H1 (cell line): Measurements from ENCODE around the gene MMP25. TPM values are rescaled to one million over a fixed set of nuclear protein-coding genes. Genes with fewer than 3 reads are reported as not detected.

ENCODE experiments used
- CTCF ChIA-PET: fragments of 300-600 bp; sonication (Branson Sonifier 250); formaldehyde crosslinking; loops from one replicate; lab custom pipeline; 2021; ENCODE audit not compliant: partially characterized antibody; lab: Charles Lee
- POLR2A ChIA-PET: fragments of 300-600 bp; sonication (Branson Sonifier 250); formaldehyde crosslinking; loops from one replicate; lab custom pipeline; 2021; ENCODE audit warnings: inconsistent platforms; ENCODE audit not compliant: partially characterized antibody; lab: Charles Lee
- DNase-seq, 2 experiments: peaks; one replicate each; pipeline versions ENCODE4 v3.0.0 to v3.0.0-alpha.2; 2010 to 2022; ENCODE audit warnings: low spot score in 2 of 2, low read depth in 1 of 2, mixed read lengths in 1 of 2
- FAIRE-seq: peaks from 2 replicates; lab custom pipeline; 2011; peaks lifted over from hg19 to GRCh38; lab: Jason Lieb, UNC
- H2AFZ ChIP-seq: 2 replicates; pipeline ENCODE4 v1.8.1; 2012; ENCODE audit warnings: low read length, inconsistent platforms
- H2AK5ac ChIP-seq: 2 replicates; pipeline ENCODE4 v1.6.1; 2013; ENCODE audit warnings: low read depth, low read length
- H2BK120ac ChIP-seq: replicated peaks from 2 replicates; pipeline ENCODE3; 2013; ENCODE audit warnings: low read depth, low read length, inconsistent platforms
- H2BK12ac ChIP-seq: 2 replicates; pipeline ENCODE4 v1.6.1; 2013; ENCODE audit warnings: low read depth, low read length
- H2BK15ac ChIP-seq: 2 replicates; pipeline ENCODE4 v1.6.1; 2013; ENCODE audit warnings: low read length
- H2BK20ac ChIP-seq: 2 replicates; pipeline ENCODE4 v1.6.1; 2013; ENCODE audit warnings: low read length
- H2BK5ac ChIP-seq: 2 replicates; pipeline ENCODE4 v1.6.1; 2013; ENCODE audit warnings: low read depth, low read length
- H3K14ac ChIP-seq: 2 replicates; pipeline ENCODE4 v1.6.1; 2013; ENCODE audit warnings: inconsistent platforms; ENCODE audit not compliant: insufficient read length
- H3K18ac ChIP-seq: 2 replicates; pipeline ENCODE4 v1.6.1; 2013; ENCODE audit warnings: low read length; ENCODE audit errors: extremely low read depth
- H3K23ac ChIP-seq: 2 replicates; pipeline ENCODE4 v1.6.1; 2013; ENCODE audit warnings: inconsistent platforms; ENCODE audit not compliant: insufficient read length
- H3K23me2 ChIP-seq: 2 replicates; pipeline ENCODE4 v1.6.1; 2013; ENCODE audit warnings: low read depth, low read length
- H3K27ac ChIP-seq: 2 replicates; pipeline ENCODE4 v1.6.1; 2011; ENCODE audit warnings: low read depth, low read length, inconsistent platforms
- H3K27me3 ChIP-seq, 4 experiments: replicated peaks in 1 of 4; 1 replicate in 1 of 4; 2 replicates in 3 of 4; pipeline versions ENCODE4 v1.6.1 to v1.8.1; 2011 to 2013; ENCODE audit warnings: low read length in 3 of 4, mild to moderate bottlenecking in 3 of 4, inconsistent platforms in 2 of 4, mixed read lengths in 2 of 4, moderate library complexity in 1 of 4; ENCODE audit not compliant: control insufficient read depth in 3 of 4, insufficient read depth in 3 of 4; ENCODE audit errors: extremely low read depth in 1 of 4
- H3K36me3 ChIP-seq, 4 experiments: 2 replicates each; pipeline versions ENCODE4 v1.6.1 to v1.8.1; 2011 to 2013; ENCODE audit warnings: mild to moderate bottlenecking in 4 of 4, low read length in 3 of 4, moderate library complexity in 2 of 4, control low read depth in 1 of 4, inconsistent platforms in 1 of 4; ENCODE audit not compliant: insufficient read depth in 4 of 4, control insufficient read depth in 2 of 4
- H3K4ac ChIP-seq: replicated peaks from 2 replicates; pipeline ENCODE3; 2013; ENCODE audit warnings: low read length, low read depth, mixed read lengths, inconsistent platforms; ENCODE audit not compliant: insufficient read length
- H3K4me1 ChIP-seq, 4 experiments: replicated peaks in 1 of 4; 1 replicate in 1 of 4; 2 replicates in 3 of 4; pipeline versions ENCODE4 v1.6.1 to v1.8.1; 2011 to 2013; ENCODE audit warnings: low read length in 3 of 4, inconsistent platforms in 2 of 4, mixed read lengths in 1 of 4; ENCODE audit not compliant: insufficient read depth in 4 of 4, control insufficient read depth in 3 of 4
- H3K4me2 ChIP-seq, 2 experiments: 2 replicates each; pipeline versions ENCODE4 v1.6.1 to v1.8.1; 2011 to 2013; ENCODE audit warnings: low read depth in 2 of 2, low read length in 2 of 2, control low read depth in 1 of 2, inconsistent platforms in 1 of 2, mild to moderate bottlenecking in 1 of 2; ENCODE audit not compliant: insufficient read depth in 1 of 2
- H3K4me3 ChIP-seq, 4 experiments: fragments of 200-600, 300-600 bp in 1 of 4; sonication (generic), shearing (Covaris generic), sonication (Bioruptor Twin) in 1 of 4; 2 replicates each; pipeline versions ENCODE4 v1.5.1 to v1.8.1; 2011 to 2016; ENCODE audit warnings: low read length in 4 of 4, low read depth in 3 of 4, control low read depth in 2 of 4, inconsistent platforms in 2 of 4, mild to moderate bottlenecking in 2 of 4, mixed read lengths in 1 of 4, moderate library complexity in 1 of 4; ENCODE audit not compliant: insufficient read depth in 2 of 4; ENCODE audit errors: extremely low read depth in 1 of 4
- H3K56ac ChIP-seq: replicated peaks from 2 replicates; pipeline ENCODE3; 2013; ENCODE audit warnings: low read depth, mild to moderate bottlenecking, mixed read lengths, low read length, inconsistent platforms; ENCODE audit not compliant: insufficient read length
- H3K79me1 ChIP-seq: 2 replicates; pipeline ENCODE4 v1.6.1; 2013; ENCODE audit warnings: low read depth, low read length, control low read depth
- H3K79me2 ChIP-seq, 2 experiments: 2 replicates each; pipeline versions ENCODE4 v1.6.1 to v1.8.1; 2012 to 2013; ENCODE audit warnings: low read length in 2 of 2, mild to moderate bottlenecking in 2 of 2, inconsistent platforms in 1 of 2; ENCODE audit not compliant: insufficient read depth in 2 of 2, control insufficient read depth in 1 of 2
- H3K9ac ChIP-seq, 4 experiments: replicated peaks in 1 of 4; 1 replicate in 1 of 4; 2 replicates in 3 of 4; pipeline versions ENCODE4 v1.6.1 to v1.8.1; 2011 to 2013; ENCODE audit warnings: low read depth in 3 of 4, low read length in 3 of 4, control low read depth in 2 of 4, mild to moderate bottlenecking in 2 of 4, moderate library complexity in 2 of 4, inconsistent platforms in 1 of 4; ENCODE audit errors: extremely low read depth in 1 of 4
- H3K9me3 ChIP-seq, 2 experiments: 2 replicates each; pipeline versions ENCODE4 v1.6.1 to v1.8.1; 2012 to 2013; ENCODE audit warnings: mild to moderate bottlenecking in 2 of 2, moderate library complexity in 2 of 2, control low read depth in 1 of 2, inconsistent platforms in 1 of 2, low read depth in 1 of 2, low read length in 1 of 2, mixed read lengths in 1 of 2; ENCODE audit not compliant: insufficient read depth in 2 of 2
- H4K20me1 ChIP-seq, 2 experiments: replicated peaks in 1 of 2; 2 replicates each; pipeline versions ENCODE3 to v1.8.1; 2011 to 2013; ENCODE audit warnings: inconsistent platforms in 2 of 2, low read length in 2 of 2, mild to moderate bottlenecking in 1 of 2; ENCODE audit not compliant: insufficient read depth in 2 of 2, control insufficient read depth in 1 of 2
- H4K5ac ChIP-seq: 2 replicates; pipeline ENCODE4 v1.6.1; 2013; ENCODE audit warnings: low read length, low read depth, mixed read lengths, inconsistent platforms; ENCODE audit not compliant: insufficient read length
- H4K8ac ChIP-seq: 2 replicates; pipeline ENCODE4 v1.8.0; 2013; ENCODE audit warnings: mild to moderate bottlenecking, moderate library complexity, low read length, inconsistent platforms; ENCODE audit not compliant: insufficient read depth; ENCODE audit errors: extremely low read depth
- H4K91ac ChIP-seq: replicated peaks from 2 replicates; pipeline ENCODE3; 2013; ENCODE audit warnings: low read length, mixed read lengths, inconsistent platforms; ENCODE audit not compliant: insufficient read length
- JUND ChIP-seq: IDR thresholded peaks from 2 replicates; pipeline ENCODE4 v1.6.1; 2011; ENCODE audit warnings: mild to moderate bottlenecking, improper control_type of control experiment, low read length
- KDM4A ChIP-seq: IDR thresholded peaks from one replicate; pipeline ENCODE4 v1.7.1; 2012; ENCODE audit warnings: low read depth, mild to moderate bottlenecking, moderate library complexity, low read length, inconsistent platforms; ENCODE audit not compliant: severe bottlenecking
- POLR2A ChIP-seq, 2 experiments: IDR thresholded peaks; 1 replicate in 1 of 2; 2 replicates in 1 of 2; pipeline ENCODE4 v1.6.1; 2011; ENCODE audit warnings: low read depth in 2 of 2, low read length in 2 of 2, mild to moderate bottlenecking in 2 of 2; ENCODE audit errors: control extremely low read depth in 1 of 2
- RAD21 ChIP-seq, 2 experiments: IDR thresholded peaks in 1 of 2; conservative IDR thresholded peaks in 1 of 2; 2 replicates each; pipeline ENCODE4 v1.6.1; 2011; ENCODE audit warnings: low read depth in 2 of 2, low read length in 2 of 2, improper control_type of control experiment in 1 of 2, inconsistent platforms in 1 of 2, mild to moderate bottlenecking in 1 of 2, moderate library complexity in 1 of 2
- TEAD4 ChIP-seq: IDR thresholded peaks from 2 replicates; pipeline ENCODE4 v1.6.1; 2012; ENCODE audit warnings: low read depth, low read length, inconsistent platforms, mixed read lengths
- WGBS, 2 experiments: shearing (Covaris generic) in 1 of 2; methylation state at CpG; one replicate each; pipeline versions ENCODE4 v1.1.6 to v1.1.7; 2013 to 2015; ENCODE audit warnings: low lambda C conversion rate in 2 of 2, mixed read lengths in 2 of 2, inconsistent platforms in 1 of 2, low coverage in 1 of 2, missing lambda C conversion rate in 1 of 2; ENCODE audit not compliant: insufficient replicate concordance in 2 of 2, insufficient coverage in 1 of 2, insufficient read length in 1 of 2; ENCODE audit errors: extremely low coverage in 1 of 2, missing lambda C conversion rate in 1 of 2; 5-methylcytosine and 5-hydroxymethylcytosine counted together
- polyA plus RNA-seq, 7 experiments: library from polyadenylated mRNA; depleted of rRNA in 3 of 7; stranded (reverse) in 5 of 7; unstranded in 2 of 7; fragments of >200 nt in 5 of 7; fragments of 200-250 nt in 2 of 7; gene quantifications; 1 replicate in 5 of 7; 2 replicates in 1 of 7; 4 replicates in 1 of 7; pipeline versions ENCODE4 v1.2.1 to v1.2.3, GENCODE V29; 2011 to 2013; ENCODE audit warnings: missing spikeins in 2 of 7, mixed read lengths in 2 of 7
- total RNA-seq: library from RNA; stranded (reverse); fragmentation: NEBNext Ultra II Directional; extraction: Animal tissue kit (Norgen Biotek cat#: 25700); gene quantifications from 2 replicates; pipeline ENCODE4 v1.2.1, GENCODE V29; 2021
- TF ChIP-seq, protein P1 (sequence below): IDR thresholded peaks from 2 replicates; pipeline ENCODE4 v1.6.1; 2012; ENCODE audit warnings: inconsistent platforms

MMP25 gene
- total and polyA plus RNA-seq, 2 of the 8 experiments (the other 6 are each of a cell fraction or from before 2014, with no cell fraction given): 7.7 to 26.7 TPM

DNA sequence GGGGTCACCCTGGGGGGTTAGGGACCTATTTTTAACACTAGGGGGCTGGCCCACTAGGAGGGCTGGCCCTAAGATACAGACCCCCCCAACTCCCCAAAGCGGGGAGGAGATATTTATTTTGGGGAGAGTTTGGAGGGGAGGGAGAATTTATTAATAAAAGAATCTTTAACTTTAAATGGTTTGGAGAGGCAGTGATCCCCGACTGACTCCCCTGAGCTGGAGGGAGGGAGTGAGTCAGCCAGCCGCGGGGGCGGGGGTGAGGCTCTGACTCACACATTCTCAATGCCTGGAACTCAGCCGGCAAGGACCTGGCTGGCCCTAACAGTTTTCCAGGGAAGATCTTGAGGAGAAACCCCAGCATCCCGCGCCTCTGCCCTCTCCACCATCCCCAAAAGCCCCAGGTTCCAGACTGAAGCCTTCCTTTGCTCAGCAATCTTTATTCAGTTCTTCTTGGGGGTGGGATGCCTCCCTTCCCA is 24.1 kb upstream of the MMP25 start:
- H4K5ac ChIP-seq: no peak overlapping the region
- peaks cover 5 to 22% of the 10 kb centered on the region in 2 experiments for H4K20me1 ChIP-seq
- H3K14ac ChIP-seq: no peak overlapping the region
- H3K4me1 ChIP-seq: peaks cover 0 to 20% (median 18%) of the 10 kb centered on the region in 4 experiments; a peak in 6 of 7 replicates
- CTCF ChIA-PET: interaction anchor here (1.3 to 23.8 kb wide), 11 partner anchors 8 to 104 kb away, joined by 3 to 639 read pairs (median 6); partner anchors contain the start of genes CLDN9 and ZSCAN10
- peak overlapping the region; percentile 85 for H3K18ac ChIP-seq
- DNase-seq (peak in 1 of 2 experiments; percentile 79), FAIRE-seq (no peak)
- no peaks in the 10 kb centered on the region for H3K9me3 ChIP-seq
- 0 out of 2 replicates have a peak overlapping the region, but pooled peaks have one; percentile 61 for H2BK20ac ChIP-seq
- H2BK120ac ChIP-seq: no peak overlapping the region
- no peaks in the 10 kb centered on the region for H3K79me1 ChIP-seq
- peaks cover 0 to 18% (median 10%) of the 10 kb centered on the region in 4 experiments; a peak in 7 of 8 replicates for H3K36me3 ChIP-seq
- H2BK5ac ChIP-seq: peak overlapping the region; percentile 97
- H4K91ac ChIP-seq: peak overlapping the region; percentile 12
- H2AFZ ChIP-seq: no peak overlapping the region
- 10% methylated on average over 8 of the region's 8 CpGs; no CpG with 5 or more reads in 1 of the 2 experiments for WGBS, 2 experiments
- peak overlapping the region; percentile 71 for H4K8ac ChIP-seq
- peak overlapping the region in 3 of 4 experiments; percentile 13 to 89 (median 45); a peak in 5 of 7 replicates for H3K9ac ChIP-seq
- peak overlapping the region; percentile 94 for H3K27ac ChIP-seq
- H3K27me3 ChIP-seq: no peaks in the 10 kb centered on the region
- H3K4ac ChIP-seq: no peak overlapping the region
- peak overlapping the region; percentile 83 to 88 for H3K4me2 ChIP-seq
- peak overlapping the region; percentile 96 for H2BK12ac ChIP-seq
- POLR2A ChIA-PET: interaction anchor here (0.8 to 35.7 kb wide), 15 partner anchors 5 to 142 kb away, joined by 3 to 1808 read pairs (median 11); partner anchors contain the start of genes BICDL2, CLDN6, CLDN9 and HCFC1R1
- H2AK5ac ChIP-seq: peak overlapping the region; percentile 94; the same call in 1 of the 2 replicates
- peaks cover 20% of the 10 kb centered on the region; the same call in 1 of the 2 replicates for H3K23me2 ChIP-seq
- H3K79me2 ChIP-seq: peaks cover 3 to 8% of the 10 kb centered on the region in 2 experiments
- no peak overlapping the region for H3K56ac ChIP-seq
- no peak overlapping the region for H3K23ac ChIP-seq
- H3K4me3 ChIP-seq: peak overlapping the region; percentile 74 to 97 (median 94)
- H2BK15ac ChIP-seq: peak overlapping the region; percentile 31; the same call in 1 of the 2 replicates
- TF ChIP-seq JUND (peak; percentile 98), TEAD4 (peak; percentile 70; the same call in 1 of the 2 replicates), POLR2A (IDR thresholded peaks at IDR 0.05; ENCODE audit: control extremely low read depth in 1 of 2, low read depth in 2 of 2, low read length in 2 of 2) (peak in 1 of 2 experiments; percentile 47; a peak in 1 of 3 replicates), RAD21 (IDR thresholded peaks at IDR 0.05 in 1 of 2, conservative IDR thresholded peaks at IDR 0.05 in 1 of 2; ENCODE audit: low read depth in 2 of 2, low read length in 2 of 2) (no peak), KDM4A (no peak)
- TF ChIP-seq, protein P1, sequence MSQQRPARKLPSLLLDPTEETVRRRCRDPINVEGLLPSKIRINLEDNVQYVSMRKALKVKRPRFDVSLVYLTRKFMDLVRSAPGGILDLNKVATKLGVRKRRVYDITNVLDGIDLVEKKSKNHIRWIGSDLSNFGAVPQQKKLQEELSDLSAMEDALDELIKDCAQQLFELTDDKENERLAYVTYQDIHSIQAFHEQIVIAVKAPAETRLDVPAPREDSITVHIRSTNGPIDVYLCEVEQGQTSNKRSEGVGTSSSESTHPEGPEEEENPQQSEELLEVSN: no peak
